Endothelial cell of umbilical vein (primary cell): ENCODE results near the gene NBL1. TPM values are rescaled to one million over a fixed set of nuclear protein-coding genes. Genes with fewer than 3 reads are reported as not detected.

Source experiments
- BruUV-seq: library from RNA; stranded (reverse); fragments of 400-500 nt; replicated peaks from 2 replicates; lab custom pipeline; 2021; lab: Mats Ljungman, UMichigan
- CTCF ChIA-PET: fragments of 300-600, 350-600 bp; sonication (Branson Sonifier 250); formaldehyde crosslinking; loops from one replicate; lab custom pipeline; 2021; ENCODE audit warnings: antibody characterized with exemption, inconsistent platforms; lab: Charles Lee
- POLR2A ChIA-PET: fragments of 300-600, 350-600 bp; sonication (Branson Sonifier 250); formaldehyde crosslinking; loops from one replicate; lab custom pipeline; 2021; ENCODE audit warnings: antibody characterized with exemption, inconsistent platforms; lab: Charles Lee
- DNase-seq: peaks from one replicate; pipeline ENCODE4 v3.0.0-alpha.2; 2011; ENCODE audit warnings: low read depth, low spot score
- FAIRE-seq: peaks from 2 replicates; lab custom pipeline; 2011; peaks lifted over from hg19 to GRCh38; lab: Jason Lieb, UNC
- H2AFZ ChIP-seq: 2 replicates; pipeline ENCODE4 v1.6.0; 2012; ENCODE audit warnings: low read depth, low read length, control low read depth, inconsistent platforms
- H3K27ac ChIP-seq: 2 replicates; pipeline ENCODE4 v1.5.1; 2011; ENCODE audit warnings: low read depth, mild to moderate bottlenecking, control low read depth, low read length, moderate library complexity; ENCODE audit not compliant: insufficient read depth
- H3K27me3 ChIP-seq, 2 experiments: 2 replicates each; pipeline versions ENCODE4 v1.6.0 to v1.6.1; 2011; ENCODE audit warnings: low read length in 2 of 2, mixed read lengths in 1 of 2; ENCODE audit not compliant: control insufficient read depth in 2 of 2, insufficient read depth in 2 of 2
- H3K36me3 ChIP-seq, 2 experiments: 2 replicates in 1 of 2; 3 replicates in 1 of 2; pipeline ENCODE4 v1.5.1; 2011; ENCODE audit warnings: low read length in 2 of 2, mild to moderate bottlenecking in 1 of 2, moderate library complexity in 1 of 2; ENCODE audit not compliant: control insufficient read depth in 2 of 2, insufficient read depth in 2 of 2; ENCODE audit errors: extremely low read depth in 1 of 2
- H3K4me1 ChIP-seq: 3 replicates; pipeline ENCODE4 v1.5.1; 2011; ENCODE audit warnings: mild to moderate bottlenecking, low read length; ENCODE audit not compliant: control insufficient read depth, insufficient read depth; ENCODE audit errors: extremely low read depth
- H3K4me2 ChIP-seq: 2 replicates; pipeline ENCODE4 v1.6.1; 2011; ENCODE audit warnings: low read length, control low read depth, mixed read lengths; ENCODE audit not compliant: insufficient read depth
- H3K4me3 ChIP-seq, 3 experiments: fragments of 200-600 bp in 1 of 3; sonication (generic), shearing (Covaris generic) in 1 of 3; replicated peaks in 1 of 3; 2 replicates each; pipeline ENCODE4 v1.5.1; 2011 to 2016; ENCODE audit warnings: control low read depth in 3 of 3, low read length in 3 of 3, mild to moderate bottlenecking in 2 of 3, inconsistent platforms in 1 of 3, low read depth in 1 of 3, moderate library complexity in 1 of 3; ENCODE audit not compliant: insufficient read depth in 1 of 3
- H3K79me2 ChIP-seq: 2 replicates; pipeline ENCODE4 v1.6.0; 2012; ENCODE audit warnings: low read length, inconsistent platforms; ENCODE audit not compliant: control insufficient read depth, insufficient read depth
- H3K9ac ChIP-seq: replicated peaks from 2 replicates; pipeline ENCODE3; 2011; ENCODE audit warnings: low read length, control low read depth; ENCODE audit not compliant: insufficient read depth; ENCODE audit errors: extremely low read depth
- H3K9me1 ChIP-seq: replicated peaks from 3 replicates; pipeline ENCODE4 v1.6.0; 2011; ENCODE audit warnings: mild to moderate bottlenecking, low read length; ENCODE audit not compliant: control insufficient read depth, insufficient read depth; ENCODE audit errors: extremely low read depth
- H3K9me3 ChIP-seq: replicated peaks from 2 replicates; pipeline ENCODE4 v1.5.1; 2012; ENCODE audit warnings: low read length, inconsistent platforms; ENCODE audit not compliant: control insufficient read depth, insufficient read depth
- H4K20me1 ChIP-seq: replicated peaks from 2 replicates; pipeline ENCODE3; 2011; ENCODE audit warnings: mild to moderate bottlenecking, low read length; ENCODE audit not compliant: control insufficient read depth, insufficient read depth; ENCODE audit errors: extremely low read depth
- CTCF ChIP-seq, 2 donors: IDR thresholded peaks; 1 replicate in 1 of 2; 2 replicates in 1 of 2; pipeline ENCODE4 v1.5.1; 2011; ENCODE audit warnings: low read length in 2 of 2, mild to moderate bottlenecking in 2 of 2, moderate library complexity in 2 of 2, control low read depth in 1 of 2, inconsistent platforms in 1 of 2, low read depth in 1 of 2; ENCODE audit not compliant: insufficient read depth in 1 of 2; ENCODE audit errors: extremely low read depth in 1 of 2
- EZH2 ChIP-seq: IDR thresholded peaks from 2 replicates; pipeline ENCODE4 v1.6.1; 2012; ENCODE audit warnings: borderline replicate concordance, low read depth, mild to moderate bottlenecking, moderate library complexity, low read length, inconsistent platforms; ENCODE audit not compliant: severe bottlenecking
- JUN ChIP-seq: IDR thresholded peaks from 2 replicates; pipeline ENCODE4 v1.6.1; 2011; ENCODE audit warnings: borderline replicate concordance, low read depth; ENCODE audit not compliant: insufficient read length, insufficient read depth
- MAX ChIP-seq: IDR thresholded peaks from 2 replicates; pipeline ENCODE4 v1.6.1; 2011; ENCODE audit not compliant: insufficient read depth, insufficient read length
- MYC ChIP-seq: IDR thresholded peaks from one replicate; pipeline ENCODE4 v1.6.1; 2011; ENCODE audit warnings: mild to moderate bottlenecking, low read depth, low read length
- POLR2A ChIP-seq: IDR thresholded peaks from 2 replicates; pipeline ENCODE4 v1.6.1; 2012; ENCODE audit warnings: low read depth, mild to moderate bottlenecking, control low read depth, low read length
- POLR2AphosphoS5 ChIP-seq: IDR thresholded peaks from 2 replicates; pipeline ENCODE4 v1.6.1; 2012; ENCODE audit warnings: low read depth, mild to moderate bottlenecking, control low read depth, low read length, moderate library complexity; ENCODE audit not compliant: insufficient read depth
- dilution Hi-C: fragments of 300-500 bp; cut with MboI; formaldehyde crosslinking; loops from one replicate; pipeline ENCODE4 v1.15.0; 2019; ENCODE audit warnings: low sequenced_read_pairs; ENCODE audit not compliant: extremely low pct_ligation_motif_present
- intact Hi-C: fragments of 100-400 bp; cut with micrococcal nuclease; formaldehyde crosslinking; loops from one replicate; pipeline ENCODE4 v1.10.0; 2022
- polyA plus RNA-seq, 4 experiments: library from polyadenylated mRNA; depleted of rRNA in 3 of 4; stranded (reverse) in 3 of 4; unstranded in 1 of 4; fragments of >200 nt; gene quantifications; 2 replicates each; pipeline versions ENCODE4 v1.2.1 to v1.2.3, GENCODE V29; 2011 to 2012; ENCODE audit warnings: missing spikeins in 1 of 4
- total RNA-seq: library from RNA; stranded (reverse); gene quantifications from 2 replicates; pipeline ENCODE4 v1.2.3, GENCODE V29; 2021

Gene NBL1
- total and polyA plus RNA-seq, 2 donors (not counting 3 experiments of a cell fraction or from before 2014, with no cell fraction given) = 36.2 to 40.5 TPM

GRCh38 chr1:19654886-19655717, 11.0 kb downstream of the NBL1 start:
- FAIRE-seq = no peak
- DNase-seq = no peak
- Histone ChIP-seq H3K27me3 (no peaks in the 10 kb centered on the region), H2AFZ (no peak overlapping the region), H3K27ac (no peak overlapping the region), H3K4me3 (no peak overlapping the region), H3K9ac (no peak overlapping the region), H3K4me2 (no peak overlapping the region), H3K4me1 (peaks cover 17% of the 10 kb centered on the region), H4K20me1 (no peaks in the 10 kb centered on the region), H3K9me1 (no peaks in the 10 kb centered on the region), H3K79me2 (no peaks in the 10 kb centered on the region), H3K36me3 (no peaks in the 10 kb centered on the region), H3K9me3 (no peaks in the 10 kb centered on the region)
- ChIA-PET POLR2A (no interaction called here), CTCF (interaction anchor here (1.3 to 4.6 kb wide), 10 partner anchors 13 to 476 kb away, joined by 3 to 99 read pairs (median 14); partner anchors contain the start of gene NBL1)
- no peak for TF ChIP-seq POLR2AphosphoS5
- BruUV-seq = no TSS peak
- intact Hi-C loops = loop anchor here (5.0 kb wide), 2 partner anchors 148 to 383 kb away; no protein-coding TSS in a partner anchor
- dilution Hi-C loops = no loop called here

GRCh38 chr1:19655718-19656080, 11.6 kb downstream of the NBL1 start:
- ChIA-PET POLR2A (no interaction called here), CTCF (no interaction called here)
- Histone ChIP-seq H3K4me1 (peaks cover 16% of the 10 kb centered on the region), H3K36me3 (no peaks in the 10 kb centered on the region), H4K20me1 (no peaks in the 10 kb centered on the region), H3K9me1 (no peaks in the 10 kb centered on the region), H3K4me3 (no peak overlapping the region), H3K27ac (no peak overlapping the region), H3K9me3 (no peaks in the 10 kb centered on the region), H3K27me3 (no peaks in the 10 kb centered on the region), H2AFZ (no peak overlapping the region), H3K4me2 (no peak overlapping the region), H3K79me2 (no peaks in the 10 kb centered on the region), H3K9ac (no peak overlapping the region)
- no TSS peak for BruUV-seq
- intact Hi-C loops = no loop called here
- TF ChIP-seq JUN (no peak), MAX (no peak), CTCF (IDR thresholded peaks at IDR 0.05; ENCODE audit: extremely low read depth in 1 of 2, insufficient read depth in 1 of 2, low read depth in 1 of 2, low read length in 2 of 2) (no peak), MYC (no peak), EZH2 (no peak), POLR2A (no peak)
- DNase-seq = no peak
- FAIRE-seq = no peak
- dilution Hi-C loops = no loop called here
